Astrocyte of the spinal cord (primary cell): ENCODE data around the gene CCDC80.
A peak's percentile ranks its signal among the peaks of the same experiment; 100 is the strongest.

Source experiments
- DNase-seq: peaks from one replicate; pipeline ENCODE4 v3.0.0; 2011; ENCODE audit warnings: low read depth, low spot score
- H3K4me3 ChIP-seq: 2 replicates; pipeline ENCODE4 v1.5.1; 2011; ENCODE audit warnings: low read depth, mild to moderate bottlenecking, low read length, moderate library complexity
- CTCF ChIP-seq: IDR thresholded peaks from 2 replicates; pipeline ENCODE4 v1.5.1; 2012; ENCODE audit warnings: low read depth, mild to moderate bottlenecking, low read length, inconsistent platforms
- in situ Hi-C: cut with HindIII; loops from 2 replicates; pipeline ENCODE4 v1.10.0; 2017; ENCODE audit warnings: low sequenced_read_pairs

Gene CCDC80

GRCh38 chr3:112640930-112641801 lies at the start of gene CCDC80:
CCDC80 (minus strand) TSS chr3:112641143; CDS start chr3:112639905, 1,238 bp downstream.
- H3K4me3 ChIP-seq = peak within 1 kb of the TSS; percentile 74
- peak; percentile 97 for DNase-seq
- in situ Hi-C loops = no loop called here
- no peak for TF ChIP-seq CTCF

GRCh38 chr3:112689989-112690388 lies 49.0 kb upstream of the CCDC80 start:
- H3K4me3 ChIP-seq = no peak overlapping the region
- in situ Hi-C loops = no loop called here
- no peak for TF ChIP-seq CTCF
- DNase-seq = no peak

GRCh38 chr3:112689385-112689784 lies 48.4 kb upstream of the CCDC80 start:
- H3K4me3 ChIP-seq = no peak overlapping the region
- TF ChIP-seq CTCF = no peak
- DNase-seq = no peak
- in situ Hi-C loops = no loop called here

GRCh38 chr3:112688819-112689218 lies 47.9 kb upstream of the CCDC80 start:
- no peak overlapping the region for H3K4me3 ChIP-seq
- in situ Hi-C loops = no loop called here
- TF ChIP-seq CTCF = no peak
- no peak for DNase-seq

GRCh38 chr3:112688085-112688769 lies 47.3 kb upstream of the CCDC80 start:
- in situ Hi-C loops = no loop called here
- no peak for TF ChIP-seq CTCF
- no peak overlapping the region for H3K4me3 ChIP-seq
- no peak for DNase-seq

- in situ Hi-C loops = no loop called here
- DNase-seq = no peak
Observed at GRCh38 chr3:112687616-112688015, 46.7 kb upstream of the CCDC80 start.

More at GRCh38 chr3:112687616-112688015, 46.7 kb upstream of the CCDC80 start:
- TF ChIP-seq CTCF = no peak
- no peak overlapping the region for H3K4me3 ChIP-seq
